Fibroblast of pulmonary artery (primary cell): ENCODE measurements around the gene TFEC.

ENCODE experiments used
- DNase-seq: peaks from one replicate; pipeline ENCODE4 v3.0.0-alpha.2; 2010; ENCODE audit warnings: low read depth
- H3K4me3 ChIP-seq: replicated peaks from 2 replicates; pipeline ENCODE4 v1.5.1; 2011; ENCODE audit warnings: low read depth, mild to moderate bottlenecking, control low read depth, low read length, moderate library complexity
- CTCF ChIP-seq: IDR thresholded peaks from 2 replicates; pipeline ENCODE4 v1.5.1; 2011; ENCODE audit warnings: mild to moderate bottlenecking, control low read depth, low read length, inconsistent platforms; ENCODE audit errors: missing control alignments

Gene TFEC

GRCh38 chr7:115911465-115911864, 119.1 kb downstream of the TFEC start:
- H3K4me3 ChIP-seq, result no peak overlapping the region
- DNase-seq, result no peak
- TF ChIP-seq CTCF, result no peak

DNA sequence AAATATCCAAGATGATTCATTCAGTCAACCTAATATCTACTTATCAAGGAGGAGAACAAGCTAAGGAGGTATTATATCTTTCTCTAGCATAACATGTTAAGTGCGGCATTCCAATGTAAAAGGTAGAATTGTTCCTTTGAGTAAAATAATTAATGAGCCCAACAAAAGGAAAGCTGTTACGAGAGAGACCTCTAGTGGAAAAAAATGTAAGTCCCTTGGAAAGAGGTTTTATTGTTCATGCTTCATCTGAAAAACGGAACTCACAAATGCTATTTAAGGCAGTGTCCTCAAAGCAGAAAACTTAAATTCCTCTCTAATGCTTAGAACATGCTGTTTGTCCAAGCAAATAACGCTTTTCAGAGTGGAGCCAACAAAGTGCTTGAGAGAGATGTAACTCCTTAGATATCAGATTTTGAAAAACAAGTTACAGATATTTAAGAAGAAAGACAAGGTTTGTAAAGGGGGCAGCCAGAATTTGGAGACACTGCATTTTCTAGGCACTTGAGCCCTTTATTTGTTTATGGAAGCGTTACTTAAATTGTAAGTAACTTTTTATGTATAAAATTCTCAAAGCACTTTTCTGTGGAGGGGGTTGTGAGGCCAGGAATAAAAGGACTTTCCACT, 119.9 kb downstream of the TFEC start:
- no peak overlapping the region for H3K4me3 ChIP-seq
- peak; percentile 54 for DNase-seq
- peak; percentile 70 for TF ChIP-seq CTCF

DNA sequence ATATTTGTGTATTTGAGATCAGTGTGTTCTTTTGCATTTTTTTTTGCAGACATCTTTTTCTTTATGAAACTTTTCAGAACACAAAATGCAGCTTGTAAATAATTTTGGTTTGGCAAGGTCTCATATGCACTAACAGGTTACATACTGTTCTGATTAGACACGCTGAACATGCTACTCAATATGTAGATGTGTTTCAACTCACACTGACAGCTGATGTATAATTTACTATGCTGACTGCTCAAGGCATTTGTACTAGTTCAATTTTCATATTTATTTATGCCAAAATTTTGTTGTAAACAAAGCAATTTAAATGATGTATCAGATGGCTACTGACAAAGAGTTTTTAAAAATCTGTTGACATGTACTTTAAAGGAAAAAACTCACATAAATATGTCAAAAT, 123.8 kb downstream of the TFEC start:
- DNase-seq, result no peak
- no peak for TF ChIP-seq CTCF

GRCh38 chr7:115889669-115889984, 140.9 kb downstream of the TFEC start:
- no peak overlapping the region for H3K4me3 ChIP-seq
- no peak for DNase-seq
- no peak for TF ChIP-seq CTCF

More for the DNA sequence above, 123.8 kb downstream of the TFEC start:
- no peak overlapping the region for H3K4me3 ChIP-seq

DNA sequence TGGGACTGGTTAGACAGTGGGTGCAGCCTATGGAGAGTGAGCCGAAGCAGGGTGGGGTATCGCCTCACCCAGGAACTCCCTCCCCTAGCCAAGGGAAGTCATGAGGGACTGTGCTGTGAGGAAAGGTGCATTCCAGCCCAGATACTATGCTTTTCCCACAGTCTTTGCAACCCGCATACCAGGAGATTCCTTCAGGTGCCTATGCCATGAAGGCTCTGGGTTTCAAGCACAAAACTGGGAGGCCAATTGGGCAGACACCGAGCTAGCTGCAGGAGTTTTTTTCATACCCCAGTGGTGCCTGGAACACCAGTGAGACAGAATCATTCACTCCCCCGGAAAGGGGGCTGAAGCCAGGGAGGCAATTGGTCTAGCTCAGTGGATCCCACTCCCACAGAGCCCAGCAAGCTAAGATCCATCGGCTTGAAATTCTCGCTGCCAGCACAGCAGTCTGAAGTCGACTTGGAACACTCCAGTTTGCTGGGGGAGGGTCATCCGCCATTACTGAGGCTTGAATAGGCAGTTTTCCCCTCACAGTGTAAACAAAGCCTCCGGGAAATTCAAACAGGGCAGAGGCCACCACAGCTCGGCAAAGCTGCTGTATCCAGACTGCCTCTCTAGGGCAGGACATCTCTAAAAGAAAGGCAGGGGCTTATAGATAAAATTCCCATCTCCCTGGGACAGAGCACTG, 141.4 kb downstream of the TFEC start:
- TF ChIP-seq CTCF, result no peak
- no peak overlapping the region for H3K4me3 ChIP-seq
- DNase-seq, result no peak

DNA sequence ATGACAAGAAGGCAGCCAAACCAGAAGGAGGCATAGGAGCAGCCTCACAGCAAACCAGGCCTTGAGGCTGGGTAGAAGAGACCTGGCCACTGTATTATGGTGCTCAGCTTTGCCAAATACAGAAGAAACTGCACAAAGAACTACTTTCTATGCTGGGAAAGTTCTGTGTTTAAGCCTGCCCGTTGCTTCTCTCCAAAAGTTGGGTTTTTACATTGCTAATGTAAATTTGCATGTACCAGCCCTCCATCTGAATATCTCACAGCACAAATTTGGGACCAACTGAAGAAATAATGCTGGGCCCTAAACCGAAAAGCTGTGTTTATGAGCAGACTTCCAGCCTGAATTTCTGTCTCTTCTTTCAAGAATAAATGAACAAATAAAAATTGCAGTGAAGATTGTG, 145.0 kb downstream of the TFEC start:
- TF ChIP-seq CTCF, result no peak
- no peak for DNase-seq
- H3K4me3 ChIP-seq, result no peak overlapping the region
